Thyroid gland (tissue), 4 donors: ENCODE results near the gene INO80.

Experiments used
- CTCF ChIP-seq, 6 experiments: fragments of 200-600 bp in 3 of 6; fragments of 450-650 bp in 3 of 6; sonication (generic) in 3 of 6; IDR thresholded peaks; one replicate each; pipeline ENCODE4 v1.5.1; 2016 to 2019; ENCODE audit warnings: antibody characterized with exemption in 6 of 6, mild to moderate bottlenecking in 2 of 6, inconsistent platforms in 1 of 6, moderate library complexity in 1 of 6
- POLR2A ChIP-seq, 2 donors: fragments of 450-650 bp; IDR thresholded peaks; one replicate each; pipeline ENCODE4 v1.6.1; 2017; ENCODE audit warnings: antibody characterized with exemption in 2 of 2, mild to moderate bottlenecking in 2 of 2, moderate library complexity in 1 of 2

- TF ChIP-seq CTCF (IDR thresholded peaks at IDR 0.05) (no peak), POLR2A (IDR thresholded peaks at IDR 0.05) (no peak)
These were observed 73.2 kb downstream of the INO80 start for GRCh38 chr15:41042851-41043250.
